Measurements from ENCODE around the gene CTNNA1. TPM values are rescaled to one million over a fixed set of nuclear protein-coding genes. Genes with fewer than 3 reads are reported as not detected.

CTNNA1 gene
- total and polyA plus RNA-seq, 2 of the 8 experiments (the other 6 are each of a cell fraction or from before 2014, with no cell fraction given): 115 to 349 TPM

- TF ChIP-seq SP2 (IDR thresholded peaks at IDR 0.05; ENCODE audit: low read length): no peak
- no peak for TF ChIP-seq KDM1A (IDR thresholded peaks at IDR 0.05; ENCODE audit: borderline replicate concordance, low read length)
- no peak for TF ChIP-seq SUZ12 (IDR thresholded peaks at IDR 0.05; ENCODE audit: low read length)
- TF ChIP-seq CBX5 (IDR thresholded peaks at IDR 0.05; ENCODE audit: low read depth, low read length): no peak
- TF ChIP-seq USF2 (IDR thresholded peaks at IDR 0.05; ENCODE audit: low read length): no peak
- TF ChIP-seq JUN (IDR thresholded peaks at IDR 0.05; ENCODE audit: low read depth, low read length): no peak
- no peak for TF ChIP-seq RNF2 (IDR thresholded peaks at IDR 0.05; ENCODE audit: borderline replicate concordance, low read depth, low read length, missing control alignments, poor library complexity, severe bottlenecking)
- no peak for TF ChIP-seq BACH1 (IDR thresholded peaks at IDR 0.05; ENCODE audit: low read length)
Observed at GRCh38 chr5:138964647-138965201, 211.5 kb downstream of the CTNNA1 start (continued).
